NCI-H1417 treated with DMSO at 0.1 percent for 48 hours (cell line): ENCODE data around the gene RFPL1.
"Not testable (repeated sequence)": the region's sequence is repeated elsewhere in the genome, so short reads cannot be mapped to it uniquely, and the experiment has no call there.

Experiments used
- DNase-seq: peaks from one replicate; lab custom pipeline; 2025; lab: John Stamatoyannopoulos, UW

RFPL1 gene

DNA sequence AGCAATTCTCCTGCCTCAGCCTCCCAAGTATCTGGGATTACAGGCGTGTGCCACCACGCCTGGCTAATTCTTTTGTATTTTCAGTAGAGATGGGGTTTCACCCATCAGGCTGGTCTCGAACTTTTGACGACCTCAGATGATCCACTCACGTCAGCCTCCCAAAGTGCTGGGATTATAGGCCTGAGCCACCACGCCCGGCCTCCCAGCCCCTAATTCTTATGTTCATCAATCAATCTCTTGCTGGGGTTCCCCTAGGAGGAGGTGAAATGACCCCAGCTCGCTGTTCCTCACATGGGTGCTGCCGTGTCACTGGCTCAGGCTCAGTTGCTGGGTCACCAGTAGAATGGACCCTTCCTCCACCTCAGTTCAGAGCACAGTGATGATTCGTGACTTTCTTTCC is at the start of gene RFPL1:
TSS of gene RFPL1 (plus strand) at position 301 of the 400 bp plus-strand sequence.
- not testable (repeated sequence) for DNase-seq

DNA sequence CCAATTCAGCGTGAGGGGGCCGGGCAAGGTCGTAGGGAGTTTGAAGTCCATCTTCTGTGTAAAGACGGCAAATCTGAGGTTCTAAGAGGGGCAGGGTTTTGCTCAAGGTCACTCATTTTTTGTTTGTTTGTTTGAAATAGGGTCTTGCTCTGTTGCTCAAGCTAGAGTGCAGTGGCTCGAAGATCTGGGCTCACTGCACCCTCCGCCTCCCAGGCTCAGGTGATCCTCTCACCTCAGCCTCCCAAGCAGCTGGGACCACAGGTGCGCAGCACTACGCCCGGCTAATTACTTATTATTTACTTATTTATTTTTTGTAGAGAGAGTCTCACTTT is 49.7 kb upstream of the RFPL1 start:
- no peak for DNase-seq

DNA sequence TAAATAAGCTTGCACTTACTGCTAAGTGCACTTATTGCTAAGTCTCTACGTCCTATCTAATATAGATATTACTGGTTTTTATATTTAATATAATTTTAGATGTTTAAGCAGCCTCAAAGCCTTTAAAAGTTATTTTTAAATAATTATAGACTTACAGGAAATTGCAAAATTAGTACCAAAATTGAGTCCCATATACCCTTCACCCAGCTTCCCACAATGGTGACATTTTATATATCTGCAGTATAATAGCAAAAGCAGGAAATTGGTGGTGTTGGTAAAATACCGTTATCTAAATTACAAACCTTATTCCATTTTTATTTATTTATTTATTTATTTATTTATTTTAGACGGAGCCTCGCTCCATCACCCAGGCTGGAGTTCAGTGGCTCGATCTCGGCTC is 48.1 kb upstream of the RFPL1 start:
- DNase-seq: no peak

DNA sequence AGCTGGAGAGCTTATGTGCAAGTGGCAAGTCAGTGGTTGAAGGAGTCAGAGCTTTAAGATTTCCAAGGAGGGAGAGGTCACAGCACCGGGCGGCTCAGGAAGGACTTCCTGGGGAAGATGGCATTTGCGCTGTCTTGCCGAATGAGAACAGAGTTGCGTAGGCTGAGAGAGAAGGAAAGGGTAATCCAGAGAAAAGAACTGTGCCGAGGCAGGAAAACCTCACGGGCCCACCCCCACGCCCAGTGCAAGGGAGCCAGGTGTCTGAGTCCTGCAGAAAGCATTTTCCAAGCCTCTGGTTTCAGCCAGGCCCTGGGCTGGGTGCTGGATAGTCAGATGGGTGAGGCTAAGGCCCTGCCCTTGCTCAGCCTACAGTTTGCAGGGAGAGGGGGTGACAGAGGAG is 46.8 kb upstream of the RFPL1 start:
- DNase-seq: no peak

DNA sequence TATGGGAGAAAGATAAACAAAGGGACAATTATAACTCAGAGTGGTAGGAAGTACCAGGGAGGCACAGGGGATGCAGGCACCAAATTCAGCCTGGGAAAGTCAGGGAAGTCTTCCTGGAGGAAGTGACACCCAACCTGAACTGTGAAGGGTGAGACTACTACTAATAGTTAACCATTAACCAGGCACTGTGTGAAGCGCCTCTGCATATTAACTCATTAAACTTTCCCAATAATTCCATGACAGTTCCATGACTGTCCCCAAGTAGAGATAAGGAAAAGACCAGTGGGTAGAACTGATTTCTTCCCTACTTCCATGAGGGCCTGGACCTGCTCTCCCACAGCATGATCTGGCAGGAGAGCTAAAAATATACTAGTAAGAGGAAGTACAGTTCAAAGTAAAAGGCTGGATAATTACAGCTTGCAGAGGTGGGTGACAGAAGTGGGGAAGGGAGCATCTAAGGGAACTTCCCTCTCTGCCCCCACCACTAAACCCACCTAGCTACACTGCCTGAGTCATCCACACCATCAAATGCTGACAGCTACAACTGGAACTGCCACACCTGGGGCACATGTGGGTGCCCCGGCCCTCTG is 45.3 kb upstream of the RFPL1 start:
- no peak for DNase-seq

DNA sequence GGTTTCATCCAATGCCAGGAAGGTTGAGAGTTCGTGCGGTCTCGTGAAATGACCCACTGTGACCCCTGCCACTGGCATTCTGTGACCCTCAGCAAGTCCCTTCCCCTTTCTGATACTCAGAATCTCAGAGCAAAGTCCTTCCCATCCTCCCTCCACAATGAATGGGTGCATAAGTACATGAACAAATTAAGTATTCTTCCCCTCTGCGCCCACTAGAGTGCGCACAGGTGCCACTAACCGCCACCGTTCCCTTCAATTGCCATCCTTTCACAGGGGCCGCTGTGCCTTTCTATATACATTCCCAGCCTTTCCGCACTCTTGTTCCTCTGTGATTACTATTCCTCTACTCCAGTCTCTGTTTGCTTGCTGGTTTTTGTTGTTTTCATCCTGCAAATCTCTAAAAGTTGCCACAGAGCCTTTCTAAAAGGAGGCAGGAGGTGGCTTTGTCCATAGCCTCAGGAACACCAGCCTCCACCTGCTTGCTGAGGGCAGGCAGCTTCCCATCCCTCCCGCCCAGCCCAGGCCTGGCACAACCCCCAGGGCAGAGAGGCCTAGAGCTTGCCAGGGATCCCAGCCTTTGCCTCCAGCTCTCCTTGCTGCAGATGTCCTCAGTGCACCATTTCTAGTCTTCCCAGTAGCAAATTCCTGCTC is 43.3 kb upstream of the RFPL1 start:
- peak; percentile 56 for DNase-seq

DNA sequence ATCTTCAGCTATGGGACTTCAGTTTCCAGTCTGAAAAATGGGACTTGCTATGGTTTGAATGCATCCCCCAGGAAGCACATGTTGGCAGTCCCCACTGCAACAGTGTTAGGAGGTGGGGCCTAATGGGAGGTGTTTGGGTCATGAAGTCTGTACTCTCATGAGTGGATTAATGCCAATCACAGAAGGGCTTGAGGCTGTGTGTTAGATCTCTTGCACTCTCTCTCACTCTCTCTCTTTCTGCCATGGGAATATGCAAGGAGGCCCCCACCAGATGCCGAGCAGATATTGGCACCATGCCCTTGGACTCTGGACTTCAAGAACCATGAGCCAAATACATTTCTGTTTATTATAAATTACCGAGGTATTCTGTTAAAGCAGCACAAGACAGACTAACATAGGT is 42.3 kb upstream of the RFPL1 start:
- no peak for DNase-seq

DNA sequence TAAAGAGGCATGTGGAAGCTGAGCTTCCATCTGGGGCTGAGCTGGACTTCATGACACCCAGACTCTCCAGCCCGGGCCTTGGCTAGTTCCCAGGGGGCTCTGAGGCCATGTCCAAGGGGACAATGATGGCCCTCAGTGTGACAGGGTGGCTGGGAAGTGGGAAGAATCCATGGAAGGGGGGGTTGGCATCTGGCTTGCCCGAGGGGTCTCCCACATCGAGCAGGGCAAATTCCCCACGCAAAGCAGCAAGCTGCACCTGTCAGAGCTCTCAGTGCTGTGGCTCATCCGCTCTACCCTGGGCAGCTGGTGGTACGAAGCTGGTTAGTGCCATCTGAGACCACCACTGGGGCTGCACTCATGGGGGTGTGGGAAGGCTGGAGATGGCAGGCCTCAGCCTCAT is 40.6 kb upstream of the RFPL1 start:
- no peak for DNase-seq

DNA sequence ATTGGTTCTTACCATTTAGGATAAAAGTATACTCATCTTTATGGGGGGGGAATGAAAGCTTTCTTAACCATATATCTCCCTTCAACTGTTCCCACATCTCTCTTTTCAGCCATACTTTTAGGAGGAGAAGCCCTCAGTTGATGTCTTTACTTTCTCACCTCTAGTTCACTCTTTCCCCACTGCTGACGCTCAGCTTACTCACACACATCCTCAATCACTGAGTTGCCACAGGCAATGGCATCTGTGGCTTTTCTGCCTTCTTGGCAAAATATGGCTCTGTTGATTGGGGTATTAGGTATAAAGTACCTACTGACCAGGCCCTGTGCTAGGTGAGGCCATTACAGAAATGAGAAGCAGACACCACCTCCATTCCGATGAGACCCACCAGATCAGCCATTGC is 37.8 kb upstream of the RFPL1 start:
- no peak for DNase-seq

DNA sequence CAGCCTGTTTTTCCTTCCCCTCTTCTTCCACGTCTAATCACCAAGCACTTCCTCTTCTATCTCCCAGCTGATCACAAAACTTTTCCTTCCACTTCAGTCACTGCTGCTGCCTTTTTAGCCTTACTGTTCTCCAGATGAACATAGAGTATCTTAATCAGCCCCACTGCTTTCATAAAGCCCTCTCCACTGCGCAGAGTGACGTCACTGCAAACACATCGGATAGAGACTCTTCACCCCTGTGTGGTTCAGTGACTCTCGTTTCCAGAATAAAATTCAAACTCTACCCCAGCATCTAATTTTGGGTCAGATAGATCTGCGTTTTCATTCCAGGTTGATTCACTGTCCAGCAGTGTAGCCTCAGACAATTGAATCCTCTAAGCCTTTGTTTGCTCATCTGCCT is 36.8 kb upstream of the RFPL1 start:
- DNase-seq: not testable (repeated sequence)

DNA sequence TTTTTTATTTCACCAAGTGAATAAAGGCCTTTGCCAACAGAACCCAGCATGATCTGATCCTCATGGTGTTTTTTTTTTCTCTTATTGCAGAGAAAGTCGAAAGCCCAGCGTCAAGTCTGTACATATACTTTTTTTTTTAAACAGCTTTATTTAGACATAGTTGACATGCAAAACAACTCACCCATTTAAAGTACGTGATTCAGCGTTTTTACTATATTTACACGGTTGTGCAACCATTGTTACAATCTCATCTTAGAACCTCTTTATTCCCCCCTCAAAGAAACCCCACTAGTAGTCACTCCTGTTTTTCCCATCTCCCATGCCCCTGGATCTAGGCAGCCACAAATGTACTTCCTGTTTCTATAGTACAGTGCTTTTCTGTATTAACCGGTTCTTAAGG is 29.4 kb upstream of the RFPL1 start:
- no peak for DNase-seq

DNA sequence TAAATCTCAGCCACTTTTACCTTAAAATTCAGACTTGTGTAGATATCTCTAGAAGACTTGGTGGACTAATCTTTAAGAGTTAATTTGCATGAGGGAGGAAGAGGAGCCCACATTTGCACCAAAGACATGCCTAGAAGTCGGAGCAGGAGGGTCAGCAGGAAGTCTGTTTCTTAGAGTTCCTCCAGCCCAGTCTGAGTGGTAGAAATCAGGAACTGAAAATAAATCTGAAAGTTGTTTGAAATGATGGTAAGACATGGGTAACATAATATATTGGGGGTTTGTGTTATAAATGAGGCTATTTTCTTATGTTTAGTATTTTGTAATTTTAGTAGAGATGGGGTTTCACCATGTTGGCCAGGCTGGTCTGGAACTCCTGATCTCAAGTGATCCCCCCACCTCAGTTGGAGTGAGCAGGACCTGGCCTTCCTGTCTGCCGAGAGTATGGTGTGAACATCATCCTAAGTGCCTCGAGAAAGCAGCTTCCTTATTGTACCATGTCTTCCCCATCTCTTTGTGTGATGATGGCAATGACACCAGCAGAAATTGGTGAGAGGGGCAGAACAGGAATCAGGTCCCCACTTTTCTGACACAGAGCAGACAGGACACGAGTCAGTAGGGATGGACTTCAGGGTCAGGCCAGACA is 26.7 kb upstream of the RFPL1 start:
- DNase-seq: not testable (repeated sequence)

DNA sequence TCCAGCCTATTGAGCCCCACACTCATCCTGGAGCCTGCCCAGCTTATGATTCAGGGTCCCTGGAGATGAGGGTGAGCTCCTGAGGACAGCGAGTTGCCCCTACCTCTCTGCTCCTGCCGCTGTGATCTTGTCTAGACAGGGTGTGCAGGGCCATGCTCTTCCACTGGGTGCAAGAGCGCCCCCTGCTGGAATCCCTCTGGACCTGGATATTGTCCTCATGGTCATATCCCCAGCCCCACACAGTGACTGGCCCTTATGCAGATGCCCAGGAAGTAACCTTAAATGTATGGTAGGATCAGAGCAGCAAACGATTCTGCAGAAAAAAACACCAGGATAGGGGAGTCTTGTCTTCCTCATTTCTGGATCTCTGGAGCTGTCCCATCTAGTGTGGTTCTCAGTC is 25.6 kb upstream of the RFPL1 start:
- not testable (repeated sequence) for DNase-seq

DNA sequence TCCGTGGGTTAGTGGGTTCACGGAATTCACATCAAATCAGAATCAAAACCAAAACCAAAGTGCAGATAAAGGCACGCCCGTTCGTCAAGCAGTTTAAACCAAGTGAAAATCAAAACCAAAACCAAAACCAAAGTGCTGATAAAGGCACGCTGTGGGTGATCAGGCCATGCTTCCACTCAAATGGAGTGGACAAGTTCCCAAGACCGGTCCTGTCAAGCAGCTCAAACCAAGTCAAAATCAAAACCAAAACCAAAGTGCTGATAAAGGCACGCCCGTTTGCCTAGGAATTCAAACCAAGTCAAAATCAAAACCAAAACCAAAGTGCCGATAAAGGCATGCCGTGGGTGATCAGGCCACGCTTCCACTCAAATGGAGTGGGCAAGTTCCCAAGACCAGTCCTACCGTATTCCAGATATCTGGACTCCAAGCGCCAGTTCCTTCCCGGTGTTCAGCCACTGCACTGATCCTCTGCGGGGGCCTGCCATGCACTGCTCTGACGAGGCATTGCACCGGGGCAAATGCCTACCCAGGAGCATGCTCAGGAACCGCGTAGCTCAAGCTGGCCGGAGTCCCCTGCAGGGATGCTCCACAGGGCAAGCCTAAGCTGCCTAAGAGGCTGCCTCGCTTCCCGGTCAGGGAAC is 23.3 kb upstream of the RFPL1 start:
- not testable (repeated sequence) for DNase-seq

DNA sequence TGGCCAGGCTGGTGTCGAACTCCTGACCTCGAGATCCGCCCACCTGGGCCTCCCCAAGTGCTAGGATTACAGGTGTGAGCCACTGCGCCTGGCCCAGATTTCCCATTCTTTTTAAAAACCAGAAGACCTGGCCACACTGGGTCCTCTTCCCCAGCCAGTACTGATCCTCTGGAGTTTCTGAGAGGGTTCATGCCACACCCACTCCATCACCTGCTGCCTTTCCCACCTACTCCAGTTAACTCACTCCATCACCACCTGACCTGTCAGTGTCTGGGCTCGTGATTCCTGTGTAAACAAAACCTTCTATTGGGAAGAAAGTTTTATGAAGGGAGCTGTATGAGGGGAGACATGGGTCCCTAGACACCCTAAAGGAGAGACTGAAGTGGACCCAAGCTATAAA is 19.7 kb upstream of the RFPL1 start:
- DNase-seq: not testable (repeated sequence)

DNA sequence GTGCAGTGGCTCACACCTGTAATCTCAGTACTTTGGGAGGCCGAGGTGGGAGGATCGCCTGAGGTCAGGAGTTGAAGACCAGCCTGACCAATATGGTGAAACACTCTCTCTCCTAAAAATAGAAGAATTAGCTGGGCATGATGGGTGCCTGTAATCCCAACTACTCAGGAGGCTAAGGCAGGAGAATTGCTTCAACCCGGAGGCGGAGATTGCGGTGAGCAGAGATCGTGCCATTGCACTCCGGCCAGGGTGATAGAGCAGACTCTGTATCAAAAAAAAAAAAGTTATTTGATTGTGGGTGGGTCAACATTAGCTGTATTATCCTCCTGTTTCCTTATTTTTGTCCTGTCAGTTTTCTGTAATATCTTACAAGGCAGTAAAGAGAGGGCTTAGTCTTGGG is 11.9 kb upstream of the RFPL1 start:
- no peak for DNase-seq

DNA sequence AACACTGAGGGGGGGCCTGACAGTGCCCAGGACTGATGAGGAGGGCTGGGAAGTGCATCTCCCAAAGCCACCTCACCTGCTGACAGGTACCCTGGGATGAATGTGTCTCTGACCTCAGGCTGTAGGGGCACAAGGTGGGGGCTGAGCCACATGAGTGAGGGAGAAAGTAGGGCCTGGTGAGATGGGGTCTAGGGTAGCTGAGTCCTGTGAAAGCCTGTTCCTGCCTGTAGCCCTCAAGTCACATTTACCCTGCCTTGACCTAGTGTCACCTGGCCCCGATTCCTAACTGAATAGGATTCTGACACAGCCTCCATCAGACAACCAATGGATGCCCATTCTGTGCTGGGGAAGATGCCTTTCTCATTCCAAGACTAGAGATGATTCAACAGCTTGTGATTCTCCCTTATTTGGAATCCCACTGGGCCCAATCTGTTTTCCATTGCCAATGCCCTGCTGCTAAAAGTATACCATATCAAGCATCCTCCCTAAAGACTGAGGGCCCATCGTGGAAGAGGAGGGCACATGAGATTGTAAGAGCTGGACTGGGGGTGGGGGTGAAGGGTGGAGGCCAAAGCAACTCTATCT is 11.1 kb upstream of the RFPL1 start:
- no peak for DNase-seq

DNA sequence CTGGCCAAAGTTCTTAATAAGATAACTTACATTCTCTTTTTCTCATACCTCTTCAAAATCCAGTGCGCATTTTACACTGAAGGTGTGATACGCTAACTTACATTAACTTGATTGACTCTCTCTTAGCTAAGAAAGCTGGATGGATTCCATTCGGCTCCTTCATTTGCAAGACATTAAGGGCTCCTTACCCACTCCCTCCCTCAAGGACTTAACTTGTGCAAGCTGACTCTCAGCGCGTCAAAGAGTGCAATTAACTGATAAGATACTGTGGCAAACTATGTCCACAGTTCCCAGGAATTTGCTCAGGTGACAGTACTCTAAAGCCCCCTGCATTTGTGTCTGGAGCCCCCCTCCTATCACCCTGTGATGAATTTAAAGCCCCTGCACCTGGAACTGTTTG is 6.4 kb upstream of the RFPL1 start:
- no peak for DNase-seq

DNA sequence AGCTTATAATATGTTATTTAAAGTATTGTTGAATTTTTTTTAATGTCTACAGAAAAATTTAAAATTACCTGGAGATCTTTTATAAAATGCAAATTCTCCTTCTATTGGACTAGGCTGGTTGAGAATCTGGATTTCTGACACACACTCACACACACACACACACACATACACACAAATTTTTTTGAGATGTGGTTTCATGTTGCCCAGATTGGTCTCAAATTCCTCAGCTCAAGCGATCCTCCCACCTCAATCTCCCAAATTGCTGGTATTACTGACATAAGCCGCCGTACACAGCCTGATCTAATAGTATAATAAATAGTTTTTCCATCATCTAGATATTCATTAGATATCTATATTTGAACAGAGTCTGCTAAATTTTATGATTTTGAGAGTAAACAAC is 4.5 kb upstream of the RFPL1 start:
- DNase-seq: no peak

DNA sequence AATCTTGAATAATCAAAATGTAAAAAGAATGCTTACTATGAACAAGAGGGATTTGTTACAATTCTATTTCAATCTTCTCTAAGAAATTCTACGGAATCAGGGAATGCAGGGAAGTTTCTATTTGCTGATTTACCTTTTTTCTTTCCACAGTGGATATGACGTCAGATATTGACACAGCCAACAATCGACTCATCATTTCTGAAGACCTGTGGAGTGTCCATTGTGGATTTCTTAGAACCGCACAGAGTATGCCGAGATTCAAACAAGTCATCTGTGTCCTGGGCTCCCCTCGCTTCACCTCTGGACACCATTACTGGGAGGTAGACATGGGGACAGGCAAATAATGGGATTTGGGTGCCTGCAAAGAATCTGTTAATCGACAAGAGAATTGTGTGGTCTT is 4.1 kb upstream of the RFPL1 start:
- DNase-seq: no peak

DNA sequence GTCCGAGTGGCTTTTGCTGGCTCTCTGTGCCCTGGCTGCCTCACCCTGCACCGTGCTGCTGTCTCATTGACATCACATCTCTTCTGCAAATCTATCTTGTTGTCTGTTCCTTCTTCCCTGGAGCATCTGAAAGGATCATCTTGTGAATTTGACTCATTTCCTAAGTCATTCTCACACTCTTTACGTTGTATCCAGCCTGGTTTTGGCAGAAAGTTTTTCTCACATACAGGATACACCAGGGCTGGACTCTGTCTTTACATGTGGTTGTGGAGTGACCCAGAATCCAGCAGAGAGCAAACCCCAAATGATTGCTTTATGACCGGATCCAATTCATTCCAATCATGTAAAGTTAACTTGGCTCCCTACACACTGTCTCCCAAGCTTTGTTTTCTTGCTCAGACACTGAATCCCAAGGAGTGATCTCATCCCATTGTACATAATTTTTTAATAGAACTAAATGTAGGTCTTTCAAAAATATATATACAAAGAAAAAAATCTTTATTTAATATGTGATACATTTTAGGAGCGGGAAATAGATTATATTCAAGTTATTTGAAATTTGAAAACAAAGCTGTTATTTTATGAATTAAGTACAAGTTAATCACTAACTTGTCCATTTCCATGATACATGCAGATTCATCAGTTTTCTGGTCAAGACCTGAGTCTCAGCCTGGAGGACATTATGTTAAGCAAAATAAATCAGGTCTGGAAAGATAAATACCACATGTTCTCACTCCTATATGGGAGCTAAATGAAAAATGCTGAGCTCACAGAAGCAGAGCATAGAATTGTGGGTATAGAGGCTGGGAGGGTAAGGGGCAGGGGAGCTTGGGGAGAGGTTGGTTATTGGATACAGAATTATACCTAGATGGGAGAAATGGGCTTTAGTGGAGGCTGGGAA is 2.9 kb upstream of the RFPL1 start:
- no peak for DNase-seq

DNA sequence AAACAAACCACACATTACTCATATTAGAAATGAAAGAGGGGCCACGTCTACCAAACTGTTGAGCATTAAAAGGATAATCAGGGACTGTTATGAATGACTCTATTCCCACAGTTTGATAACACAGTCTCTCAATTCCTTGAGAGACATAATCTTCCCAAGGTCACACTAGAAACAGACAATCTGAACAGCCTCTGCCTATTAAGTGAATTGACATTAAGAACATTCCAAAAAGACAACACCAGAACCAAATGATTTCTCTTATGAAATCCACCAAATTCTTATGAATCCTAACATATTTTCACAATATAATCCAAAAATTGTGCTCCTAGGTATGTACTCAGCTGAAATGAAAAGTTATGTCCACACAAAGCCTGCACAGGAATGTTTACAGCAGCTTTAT is 4.6 kb downstream of the RFPL1 start:
- DNase-seq: no peak
